ENCODE measurements around the gene BANF2. TPM values are rescaled to one million over a fixed set of nuclear protein-coding genes. Genes with fewer than 3 reads are reported as not detected.

The BANF2 gene
- total RNA-seq, 4 donors from 2014 or later = not detected

DNA sequence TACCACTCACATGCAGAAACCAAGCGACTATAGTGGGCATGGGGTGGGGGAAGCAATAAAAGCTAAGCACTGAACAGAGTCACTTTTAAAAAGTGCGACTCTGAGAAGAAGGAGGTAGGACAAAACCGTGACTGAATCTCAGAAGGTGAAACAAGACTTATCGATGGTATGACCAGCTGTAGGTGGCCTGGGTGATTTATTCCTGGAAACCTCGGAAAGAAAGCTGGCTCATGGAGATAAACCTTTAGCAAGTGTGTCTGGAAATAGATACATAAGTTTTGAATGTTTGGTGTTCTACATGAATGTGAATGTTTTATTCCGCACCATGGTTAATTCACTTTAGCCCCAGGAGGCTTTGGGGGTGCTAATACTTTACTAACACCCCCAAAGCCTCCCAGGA, 43.9 kb downstream of the BANF2 start:
- no peak overlapping the region for H3K27ac ChIP-seq
- WGBS = 89% methylated on average over 6 of the region's 6 CpGs
- no peak overlapping the region for H3K4me3 ChIP-seq
- no peaks in the 10 kb centered on the region for H3K9me3 ChIP-seq
- H3K4me1 ChIP-seq = no peaks in the 10 kb centered on the region
- TF ChIP-seq EP300 (IDR thresholded peaks at IDR 0.05) (no peak), POLR2AphosphoS5 (IDR thresholded peaks at IDR 0.05) (no peak)
- TF ChIP-seq, protein P1, sequence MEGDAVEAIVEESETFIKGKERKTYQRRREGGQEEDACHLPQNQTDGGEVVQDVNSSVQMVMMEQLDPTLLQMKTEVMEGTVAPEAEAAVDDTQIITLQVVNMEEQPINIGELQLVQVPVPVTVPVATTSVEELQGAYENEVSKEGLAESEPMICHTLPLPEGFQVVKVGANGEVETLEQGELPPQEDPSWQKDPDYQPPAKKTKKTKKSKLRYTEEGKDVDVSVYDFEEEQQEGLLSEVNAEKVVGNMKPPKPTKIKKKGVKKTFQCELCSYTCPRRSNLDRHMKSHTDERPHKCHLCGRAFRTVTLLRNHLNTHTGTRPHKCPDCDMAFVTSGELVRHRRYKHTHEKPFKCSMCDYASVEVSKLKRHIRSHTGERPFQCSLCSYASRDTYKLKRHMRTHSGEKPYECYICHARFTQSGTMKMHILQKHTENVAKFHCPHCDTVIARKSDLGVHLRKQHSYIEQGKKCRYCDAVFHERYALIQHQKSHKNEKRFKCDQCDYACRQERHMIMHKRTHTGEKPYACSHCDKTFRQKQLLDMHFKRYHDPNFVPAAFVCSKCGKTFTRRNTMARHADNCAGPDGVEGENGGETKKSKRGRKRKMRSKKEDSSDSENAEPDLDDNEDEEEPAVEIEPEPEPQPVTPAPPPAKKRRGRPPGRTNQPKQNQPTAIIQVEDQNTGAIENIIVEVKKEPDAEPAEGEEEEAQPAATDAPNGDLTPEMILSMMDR (IDR thresholded peaks at IDR 0.05) = no peak
- H3K27me3 ChIP-seq = no peaks in the 10 kb centered on the region
- no peak for DNase-seq (ENCODE audit: low spot score in 2 of 2)
- H3K36me3 ChIP-seq = no peaks in the 10 kb centered on the region

DNA sequence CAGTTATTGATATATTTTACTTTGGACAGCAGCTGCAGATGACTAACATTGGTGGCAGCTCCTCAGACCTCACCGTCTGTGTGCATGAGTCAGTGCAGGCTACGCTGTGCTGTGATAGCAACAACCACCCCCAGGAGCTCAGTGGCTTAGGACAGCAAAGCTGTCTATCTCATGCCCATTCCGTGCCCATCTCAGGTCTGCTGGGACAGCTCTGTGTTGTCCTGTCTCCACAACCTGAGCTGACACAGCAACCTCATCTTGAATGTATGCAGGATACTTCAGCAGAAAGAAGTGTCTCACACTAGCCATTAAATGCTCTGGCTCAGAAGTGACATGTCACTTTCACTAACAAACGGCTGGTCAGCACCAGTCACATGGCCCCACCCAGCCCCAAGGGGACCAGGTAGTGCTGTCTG, 47.7 kb downstream of the BANF2 start:
- Histone ChIP-seq H3K27me3 (no peaks in the 10 kb centered on the region), H3K9me3 (no peaks in the 10 kb centered on the region)
- DNase-seq (ENCODE audit: low spot score in 2 of 2) = no peak

DNA sequence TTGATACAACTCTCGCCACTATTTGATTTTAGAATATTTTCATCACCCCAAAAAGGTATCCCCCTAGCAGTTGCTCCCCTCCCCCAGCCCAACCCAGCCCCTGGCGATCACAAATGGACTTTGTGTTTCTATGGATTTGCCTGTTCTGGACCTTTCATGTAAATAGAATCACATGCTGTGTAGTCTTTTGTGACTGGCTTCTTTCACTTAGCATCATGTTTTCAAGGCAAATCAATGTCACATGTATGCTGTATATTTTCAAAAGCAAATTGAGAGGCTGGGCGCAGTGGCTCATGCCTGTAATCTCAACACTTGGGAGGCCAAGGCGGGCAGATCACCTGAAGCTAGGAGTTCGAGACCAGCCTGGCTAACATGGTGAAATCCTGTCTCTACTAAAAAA, 48.5 kb downstream of the BANF2 start:
- no peak for DNase-seq (ENCODE audit: low spot score in 2 of 2)
- Histone ChIP-seq H3K36me3 (no peaks in the 10 kb centered on the region), H3K27ac (no peak overlapping the region), H3K4me1 (peaks cover 8% of the 10 kb centered on the region), H3K9me3 (no peaks in the 10 kb centered on the region), H3K27me3 (no peaks in the 10 kb centered on the region), H3K4me3 (no peak overlapping the region)
- WGBS = 93% methylated on average over 5 of the region's 5 CpGs
- TF ChIP-seq POLR2A (IDR thresholded peaks at IDR 0.05) = no peak
- no peak for TF ChIP-seq POLR2AphosphoS5 (IDR thresholded peaks at IDR 0.05)
- no peak for TF ChIP-seq EP300 (IDR thresholded peaks at IDR 0.05)
- TF ChIP-seq, protein P1 (IDR thresholded peaks at IDR 0.05) = no peak

More for the DNA sequence above, 47.7 kb downstream of the BANF2 start:
- WGBS = 31% methylated on average over 4 of the region's 4 CpGs
- Histone ChIP-seq H3K4me1 (peaks cover 8% of the 10 kb centered on the region), H3K27ac (no peak overlapping the region), H3K4me3 (no peak overlapping the region), H3K36me3 (no peaks in the 10 kb centered on the region)
- TF ChIP-seq EP300 (IDR thresholded peaks at IDR 0.05) (no peak), POLR2AphosphoS5 (IDR thresholded peaks at IDR 0.05) (no peak), POLR2A (IDR thresholded peaks at IDR 0.05) (no peak)
- TF ChIP-seq, protein P1 (IDR thresholded peaks at IDR 0.05) = no peak

DNA sequence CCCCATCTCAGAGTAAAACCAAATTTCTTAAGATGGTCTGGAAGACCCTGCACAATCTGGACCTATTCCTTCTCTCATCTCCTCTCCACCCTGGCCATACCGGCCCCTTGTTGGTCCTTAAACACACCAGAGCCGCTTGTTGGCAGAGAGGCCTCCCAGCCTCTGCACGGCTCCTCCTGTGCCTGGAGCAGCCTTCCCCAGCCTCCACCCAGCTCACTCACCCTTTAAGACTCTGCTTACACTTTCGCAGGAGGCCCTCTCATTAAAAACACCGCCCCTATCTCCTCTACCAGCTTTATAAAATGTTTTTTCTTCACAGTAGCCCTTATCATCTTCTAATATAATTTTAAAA, 49.8 kb downstream of the BANF2 start:
- 60% methylated on average over 5 of the region's 5 CpGs for WGBS
- Histone ChIP-seq H3K4me1 (peaks cover 8% of the 10 kb centered on the region), H3K27me3 (no peaks in the 10 kb centered on the region), H3K27ac (no peak overlapping the region), H3K36me3 (no peaks in the 10 kb centered on the region), H3K9me3 (no peaks in the 10 kb centered on the region), H3K4me3 (no peak overlapping the region)
- TF ChIP-seq EP300 (IDR thresholded peaks at IDR 0.05) (no peak), POLR2A (IDR thresholded peaks at IDR 0.05) (no peak), POLR2AphosphoS5 (IDR thresholded peaks at IDR 0.05) (no peak)
- TF ChIP-seq, protein P1 (IDR thresholded peaks at IDR 0.05) = no peak
- DNase-seq (ENCODE audit: low spot score in 2 of 2) = no peak

DNA sequence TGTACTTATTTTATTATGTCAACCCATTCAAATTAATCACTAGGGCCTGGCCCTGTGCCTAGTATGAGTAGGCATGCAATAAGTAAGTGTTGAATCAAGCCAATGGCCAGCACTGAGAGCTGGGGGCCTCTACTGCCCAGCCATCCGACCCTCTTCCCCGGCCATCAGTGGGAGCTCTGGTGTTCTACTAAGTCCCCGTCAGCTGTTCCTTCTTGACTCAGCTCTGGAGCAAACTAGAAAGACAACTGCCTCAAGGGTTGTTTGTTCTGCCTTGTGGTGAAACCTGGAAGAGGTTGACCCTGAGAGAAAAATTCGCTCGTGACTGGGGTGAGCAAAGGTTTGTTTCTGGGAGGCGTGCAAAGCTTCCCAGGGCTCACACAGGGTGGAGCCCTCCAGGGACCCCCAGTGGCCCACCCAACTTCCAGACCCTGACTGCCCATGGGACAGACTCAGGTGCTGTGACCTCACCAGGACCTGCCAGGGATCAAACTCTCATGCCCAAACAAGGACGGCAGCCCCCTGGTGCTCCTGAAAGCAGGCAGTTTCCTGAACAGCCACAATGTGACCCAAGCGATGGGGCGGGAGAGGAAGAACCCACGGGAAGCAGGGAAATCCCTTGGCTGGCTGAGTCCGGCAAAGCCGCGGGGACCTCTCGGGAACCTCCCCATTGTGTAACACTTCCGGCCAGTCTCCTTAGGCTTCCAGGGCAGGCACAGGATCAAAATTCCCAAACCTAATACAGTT, 50.4 kb downstream of the BANF2 start:
- DNase-seq (ENCODE audit: low spot score in 2 of 2) = peak; percentile 82 to 86
- Histone ChIP-seq H3K36me3 (no peaks in the 10 kb centered on the region), H3K9me3 (no peaks in the 10 kb centered on the region), H3K4me3 (no peak overlapping the region), H3K27ac (no peak overlapping the region), H3K27me3 (no peaks in the 10 kb centered on the region), H3K4me1 (peaks cover 8% of the 10 kb centered on the region)
- no peak for TF ChIP-seq EP300 (IDR thresholded peaks at IDR 0.05)
- peak in 1 of 3 donors; percentile 65 for TF ChIP-seq POLR2AphosphoS5 (IDR thresholded peaks at IDR 0.05)
- TF ChIP-seq, protein P1 (IDR thresholded peaks at IDR 0.05) = no peak
- no peak for TF ChIP-seq POLR2A (IDR thresholded peaks at IDR 0.05)
- WGBS = 62% methylated on average over 12 of the region's 15 CpGs

All from suprapubic skin (tissue), 4 donors.